DMS114 treated with DMSO at 0.1 percent for 48 hours (cell line): ENCODE data around the gene NUP205.

Experiments used
- DNase-seq: peaks from one replicate; lab custom pipeline; 2025; ENCODE audit not compliant: unreplicated experiment; lab: John Stamatoyannopoulos, UW

NUP205 gene

GRCh38 chr7:135538376-135538775 lies 19.3 kb upstream of the NUP205 start:
- DNase-seq, result no peak

GRCh38 chr7:135539629-135540028 lies 18.1 kb upstream of the NUP205 start:
- DNase-seq, result no peak

- DNase-seq, result no peak
These were observed 16.7 kb upstream of the NUP205 start for GRCh38 chr7:135541029-135541428.

- no peak for DNase-seq
These were observed 7.5 kb upstream of the NUP205 start for GRCh38 chr7:135550196-135550595.

GRCh38 chr7:135552148-135552547 lies 5.6 kb upstream of the NUP205 start:
- no peak for DNase-seq

GRCh38 chr7:135553346-135553745 lies 4.4 kb upstream of the NUP205 start:
- DNase-seq, result no peak

- peak; percentile 47 for DNase-seq
These were observed 635 bp downstream of the NUP205 start for GRCh38 chr7:135558337-135558767.

- DNase-seq, result no peak
These were observed 1.2 kb downstream of the NUP205 start for GRCh38 chr7:135558881-135559280.

- no peak for DNase-seq
These were observed 2.9 kb downstream of the NUP205 start for GRCh38 chr7:135560631-135561030.

- no peak for DNase-seq
These were observed 5.0 kb downstream of the NUP205 start for GRCh38 chr7:135562720-135563119.

GRCh38 chr7:135571834-135572233 lies 14.1 kb downstream of the NUP205 start:
- DNase-seq, result no peak

GRCh38 chr7:135573541-135573940 lies 15.8 kb downstream of the NUP205 start:
- no peak for DNase-seq

- DNase-seq, result no peak
These were observed 17.6 kb downstream of the NUP205 start for GRCh38 chr7:135575296-135575695.

GRCh38 chr7:135578569-135578968 lies 20.9 kb downstream of the NUP205 start:
- DNase-seq, result no peak

GRCh38 chr7:135584362-135585353 lies 26.9 kb downstream of the NUP205 start:
- no peak for DNase-seq

- no peak for DNase-seq
These were observed 39.6 kb downstream of the NUP205 start for GRCh38 chr7:135597181-135597925.

- no peak for DNase-seq
These were observed 40.2 kb downstream of the NUP205 start for GRCh38 chr7:135597926-135598305.

- no peak for DNase-seq
These were observed 41.8 kb downstream of the NUP205 start for GRCh38 chr7:135599471-135599870.

GRCh38 chr7:135600226-135600625 lies 42.5 kb downstream of the NUP205 start:
- DNase-seq, result no peak

- DNase-seq, result no peak
These were observed 43.5 kb downstream of the NUP205 start for GRCh38 chr7:135601182-135601581.

- no peak for DNase-seq
These were observed 44.6 kb downstream of the NUP205 start for GRCh38 chr7:135602304-135602703.

GRCh38 chr7:135616136-135616535 lies 58.4 kb downstream of the NUP205 start:
- no peak for DNase-seq
